ENCODE data around the gene RAD51B. TPM values are rescaled to one million over a fixed set of nuclear protein-coding genes. Genes with fewer than 3 reads are reported as not detected.
A peak's percentile ranks its signal among the peaks of the same experiment; 100 is the strongest.

Gene RAD51B
- total RNA-seq, 4 donors from 2014 or later, result 14.0 to 16.4 (median 14.8) TPM

DNA sequence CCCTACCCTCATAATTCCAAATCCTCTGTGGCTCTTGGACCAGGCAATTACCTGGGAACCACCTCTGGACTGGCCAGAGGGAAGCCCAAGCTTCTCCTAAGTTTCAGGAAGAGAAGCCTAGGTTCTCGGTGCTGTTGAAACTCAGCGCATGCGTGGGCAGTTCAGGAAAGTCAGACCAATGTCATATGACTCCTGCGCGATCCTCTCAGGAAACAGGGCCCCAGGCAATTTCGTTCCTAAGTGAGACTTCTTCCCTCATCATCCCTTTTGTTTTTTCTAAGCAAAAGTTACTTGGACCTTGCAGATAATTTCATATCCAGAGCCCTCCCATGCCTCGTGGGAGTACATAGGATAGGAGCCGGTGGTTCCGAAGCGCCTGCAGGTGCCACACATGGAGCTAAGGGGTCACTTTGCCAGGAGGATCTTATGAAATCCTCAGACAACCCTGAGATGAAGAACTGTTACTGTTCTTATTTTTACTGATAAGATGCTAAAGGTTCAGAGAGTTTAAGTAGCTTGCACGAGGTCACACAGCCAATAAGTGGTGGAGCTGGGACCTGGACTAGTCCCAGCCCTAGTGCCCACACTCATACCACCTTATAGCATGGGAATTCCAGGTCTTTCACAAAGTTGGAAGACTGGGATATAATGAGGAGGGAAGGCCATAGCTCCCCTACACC is 805.1 kb downstream of the RAD51B start:
- intact Hi-C loops (cut with DNase I), result no loop called here
- no peak overlapping the region for H3K27ac ChIP-seq
- WGBS, 2 donors, result 87 to 94% methylated on average over 11 of the region's 11 CpGs
- H3K36me3 ChIP-seq, result no peaks in the 10 kb centered on the region
- H3K4me1 ChIP-seq, result peaks cover 30 to 47% of the 10 kb centered on the region in 2 donors
- H3K27me3 ChIP-seq, result no peaks in the 10 kb centered on the region
- TF ChIP-seq POLR2A (IDR thresholded peaks at IDR 0.05), result no peak
- TF ChIP-seq, protein P1, sequence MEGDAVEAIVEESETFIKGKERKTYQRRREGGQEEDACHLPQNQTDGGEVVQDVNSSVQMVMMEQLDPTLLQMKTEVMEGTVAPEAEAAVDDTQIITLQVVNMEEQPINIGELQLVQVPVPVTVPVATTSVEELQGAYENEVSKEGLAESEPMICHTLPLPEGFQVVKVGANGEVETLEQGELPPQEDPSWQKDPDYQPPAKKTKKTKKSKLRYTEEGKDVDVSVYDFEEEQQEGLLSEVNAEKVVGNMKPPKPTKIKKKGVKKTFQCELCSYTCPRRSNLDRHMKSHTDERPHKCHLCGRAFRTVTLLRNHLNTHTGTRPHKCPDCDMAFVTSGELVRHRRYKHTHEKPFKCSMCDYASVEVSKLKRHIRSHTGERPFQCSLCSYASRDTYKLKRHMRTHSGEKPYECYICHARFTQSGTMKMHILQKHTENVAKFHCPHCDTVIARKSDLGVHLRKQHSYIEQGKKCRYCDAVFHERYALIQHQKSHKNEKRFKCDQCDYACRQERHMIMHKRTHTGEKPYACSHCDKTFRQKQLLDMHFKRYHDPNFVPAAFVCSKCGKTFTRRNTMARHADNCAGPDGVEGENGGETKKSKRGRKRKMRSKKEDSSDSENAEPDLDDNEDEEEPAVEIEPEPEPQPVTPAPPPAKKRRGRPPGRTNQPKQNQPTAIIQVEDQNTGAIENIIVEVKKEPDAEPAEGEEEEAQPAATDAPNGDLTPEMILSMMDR (IDR thresholded peaks at IDR 0.05), result no peak
- DNase-seq, result no peak
- H3K4me3 ChIP-seq (replicated peaks in 1 of 3), result no peak overlapping the region
- H3K9me3 ChIP-seq, result no peaks in the 10 kb centered on the region

DNA sequence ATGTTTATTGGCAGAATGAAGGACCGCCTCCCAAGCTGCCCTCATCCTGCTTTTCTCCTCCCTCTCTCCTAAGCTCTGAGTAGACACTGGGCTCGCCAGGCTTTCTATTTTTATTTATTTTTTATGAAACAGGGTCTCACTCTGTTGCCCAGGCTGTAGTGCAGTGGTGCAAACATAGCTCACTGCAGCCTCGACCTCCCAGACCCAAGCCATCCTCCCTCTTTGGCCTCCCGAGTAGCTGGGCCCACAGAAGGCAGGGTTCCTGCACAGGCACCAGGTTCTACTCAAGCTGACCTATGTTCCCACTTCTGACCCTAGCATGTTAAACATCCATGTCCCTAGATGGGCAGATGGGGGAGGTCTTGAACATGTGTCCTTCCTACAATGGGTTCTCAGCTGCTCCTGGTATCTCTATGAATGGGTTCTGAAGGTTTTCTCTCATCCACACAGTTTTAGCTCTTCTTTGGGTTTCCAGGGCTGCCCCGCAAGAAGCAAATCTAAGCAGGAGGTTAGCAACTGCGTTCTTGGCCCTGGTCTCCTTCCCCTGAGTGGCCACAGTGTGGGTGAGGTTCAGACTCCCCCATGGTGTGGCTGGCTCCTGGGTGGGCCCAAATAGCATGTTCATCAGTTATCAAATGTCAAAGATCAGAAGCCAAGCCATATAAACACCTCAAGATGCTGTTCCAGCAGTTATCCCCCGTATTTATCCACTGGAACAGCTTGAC is 805.9 kb downstream of the RAD51B start:
- Histone ChIP-seq H3K4me3 (replicated peaks in 1 of 3) (no peak overlapping the region), H3K9me3 (no peaks in the 10 kb centered on the region), H3K27me3 (no peaks in the 10 kb centered on the region), H3K27ac (peak overlapping the region in 2 of 3 donors; percentile 84 to 95), H3K36me3 (no peaks in the 10 kb centered on the region), H3K4me1 (peaks cover 37 to 54% of the 10 kb centered on the region in 2 donors)
- intact Hi-C loops (cut with DNase I), result no loop called here
- TF ChIP-seq, protein P1 (IDR thresholded peaks at IDR 0.05), result no peak
- TF ChIP-seq POLR2A (IDR thresholded peaks at IDR 0.05), result no peak
- DNase-seq, result no peak
- WGBS, 2 donors, result 86 to 95% methylated on average over 7 of the region's 7 CpGs

DNA sequence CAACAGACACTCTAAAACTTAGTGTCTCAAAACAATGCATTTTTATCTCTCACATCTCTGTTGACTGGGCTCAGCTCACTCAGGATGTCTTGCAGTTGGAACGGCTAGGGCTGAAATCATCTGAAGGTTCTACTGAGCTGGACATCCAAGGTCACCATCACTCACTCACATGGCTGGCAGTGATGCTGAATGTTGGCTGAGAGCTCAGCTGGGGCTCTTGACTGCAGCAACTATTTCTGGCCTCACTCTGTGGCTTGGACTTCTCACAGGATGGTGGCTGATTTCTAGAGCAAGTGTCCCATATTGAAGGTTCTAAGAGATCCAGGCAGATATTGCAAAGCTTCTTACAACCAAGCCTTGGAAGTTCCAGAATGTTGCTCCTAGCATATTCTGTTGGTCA is 806.8 kb downstream of the RAD51B start:
- Histone ChIP-seq H3K4me3 (replicated peaks in 1 of 3) (no peak overlapping the region), H3K9me3 (no peaks in the 10 kb centered on the region), H3K4me1 (peaks cover 46 to 58% of the 10 kb centered on the region in 2 donors), H3K27me3 (no peaks in the 10 kb centered on the region), H3K27ac (peak overlapping the region; percentile 84 to 98 (median 95)), H3K36me3 (no peaks in the 10 kb centered on the region)
- TF ChIP-seq, protein P1 (IDR thresholded peaks at IDR 0.05), result no peak
- TF ChIP-seq POLR2A (IDR thresholded peaks at IDR 0.05), result no peak
- WGBS, 2 donors, result 28 to 33% methylated on average over 1 of the region's 1 CpG
- intact Hi-C loops (cut with DNase I), result no loop called here
- DNase-seq, result peak; percentile 22 to 32

DNA sequence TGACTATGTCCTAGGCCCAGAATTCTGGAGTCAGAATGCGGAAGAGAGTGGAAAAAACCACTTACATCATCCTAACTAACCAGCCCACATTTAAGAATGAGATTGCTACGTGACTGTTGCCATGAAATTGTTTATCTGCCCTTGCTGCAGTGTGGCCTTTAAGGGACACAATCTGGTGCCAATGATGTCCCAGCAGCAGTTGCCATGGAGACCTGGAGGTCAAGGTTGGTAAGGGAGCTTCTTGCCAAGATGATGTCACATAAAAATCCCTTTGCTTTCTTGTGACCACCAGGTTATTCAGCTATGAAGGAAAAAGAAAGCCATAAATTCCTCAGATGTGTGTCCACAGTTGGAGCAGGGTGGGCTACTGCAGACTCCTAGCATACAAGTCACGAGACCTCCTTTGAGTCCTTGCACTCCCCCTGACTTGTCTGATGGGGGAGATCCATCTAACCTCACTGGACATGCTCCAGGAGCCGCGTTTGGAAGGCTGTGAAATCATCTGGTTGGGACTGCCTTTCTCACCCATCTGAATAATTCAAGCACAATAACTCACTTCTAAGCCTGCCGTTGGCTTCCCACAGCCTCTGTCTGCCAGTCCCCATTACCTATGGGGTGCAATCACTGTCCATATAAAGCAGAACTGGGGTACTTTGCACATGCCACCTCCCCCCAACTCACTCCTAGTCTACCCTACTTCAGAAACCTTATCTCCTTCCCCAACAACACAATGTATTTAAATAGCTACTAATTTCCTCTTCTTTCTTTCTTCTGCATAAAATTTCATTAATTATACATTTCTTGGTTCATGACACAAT is 807.7 kb downstream of the RAD51B start:
- H3K27me3 ChIP-seq, result no peaks in the 10 kb centered on the region
- H3K27ac ChIP-seq, result peak overlapping the region; percentile 84 to 98 (median 95)
- no peak overlapping the region for H3K4me3 ChIP-seq (replicated peaks in 1 of 3)
- DNase-seq, result peak; percentile 68 to 77
- TF ChIP-seq, protein P1 (IDR thresholded peaks at IDR 0.05), result no peak
- peak in 1 of 2 donors; percentile 55 for TF ChIP-seq POLR2A (IDR thresholded peaks at IDR 0.05)
- H3K4me1 ChIP-seq, result peaks cover 54 to 60% of the 10 kb centered on the region in 2 donors
- H3K9me3 ChIP-seq, result no peaks in the 10 kb centered on the region
- intact Hi-C loops (cut with DNase I), result no loop called here
- no peaks in the 10 kb centered on the region for H3K36me3 ChIP-seq
- 55 to 59% methylated on average over 6 of the region's 6 CpGs for WGBS, 2 donors

All from thyroid gland (tissue), 4 donors.